Activated CD8-positive, alpha-beta memory T cell treated with anti-CD3 and anti-CD28 coated beads for 24 hours (primary cell): ENCODE results near the gene NANOS2.
"Not testable (repeated sequence)": the region's sequence is repeated elsewhere in the genome, so short reads cannot be mapped to it uniquely, and the experiment has no call there.

Experiments
- DNase-seq: peaks from one replicate; pipeline ENCODE4 v3.0.0-alpha.2; 2020

NANOS2 gene

GRCh38 chr19:45927565-45928261, 13.1 kb upstream of the NANOS2 start:
- DNase-seq: peak; percentile 89

- no peak for DNase-seq
Measured at GRCh38 chr19:45924891-45925447, 10.4 kb upstream of the NANOS2 start.

GRCh38 chr19:45922281-45922680, 7.7 kb upstream of the NANOS2 start:
- no peak for DNase-seq

GRCh38 chr19:45920458-45920857, 5.9 kb upstream of the NANOS2 start:
- no peak for DNase-seq

GRCh38 chr19:45919678-45920077, 5.1 kb upstream of the NANOS2 start:
- DNase-seq: no peak

GRCh38 chr19:45918721-45919120, 4.1 kb upstream of the NANOS2 start:
- DNase-seq: no peak

GRCh38 chr19:45917421-45918091, 3.0 kb upstream of the NANOS2 start:
- no peak for DNase-seq

- no peak for DNase-seq
Measured at GRCh38 chr19:45911291-45911690, 3.3 kb downstream of the NANOS2 start.

- DNase-seq: no peak
Measured at GRCh38 chr19:45908956-45909355, 5.6 kb downstream of the NANOS2 start.

- DNase-seq: no peak
Measured at GRCh38 chr19:45906221-45906620, 8.4 kb downstream of the NANOS2 start.

GRCh38 chr19:45905011-45905410, 9.6 kb downstream of the NANOS2 start:
- DNase-seq: no peak

- DNase-seq: peak; percentile 100
Measured at GRCh38 chr19:45902651-45903625, 11.6 kb downstream of the NANOS2 start.

- DNase-seq: no peak
Measured at GRCh38 chr19:45901912-45902650, 12.5 kb downstream of the NANOS2 start, which contains the start of gene MYPOP. MYPOP (minus strand) TSS chr19:45902613; CDS start chr19:45901773, 840 bp downstream.

GRCh38 chr19:45901432-45901911, 13.1 kb downstream of the NANOS2 start:
- peak; percentile 74 for DNase-seq

GRCh38 chr19:45900738-45901431, 13.7 kb downstream of the NANOS2 start:
- no peak for DNase-seq

GRCh38 chr19:45899919-45900589, 14.5 kb downstream of the NANOS2 start:
- DNase-seq: no peak

- DNase-seq: no peak
Measured at GRCh38 chr19:45899253-45899652, 15.3 kb downstream of the NANOS2 start.

- no peak for DNase-seq
Measured at GRCh38 chr19:45897261-45897812, 17.2 kb downstream of the NANOS2 start.

- DNase-seq: not testable (repeated sequence)
Measured at GRCh38 chr19:45895983-45896599, 18.5 kb downstream of the NANOS2 start.

GRCh38 chr19:45895519-45895972, 19.0 kb downstream of the NANOS2 start:
- DNase-seq: no peak
